ENCODE results near the gene CHMP6. TPM values are rescaled to one million over a fixed set of nuclear protein-coding genes. Genes with fewer than 3 reads are reported as not detected.

Gene CHMP6
- polyA plus RNA-seq, 1 donor from 2014 or later: 35.1 TPM

DNA sequence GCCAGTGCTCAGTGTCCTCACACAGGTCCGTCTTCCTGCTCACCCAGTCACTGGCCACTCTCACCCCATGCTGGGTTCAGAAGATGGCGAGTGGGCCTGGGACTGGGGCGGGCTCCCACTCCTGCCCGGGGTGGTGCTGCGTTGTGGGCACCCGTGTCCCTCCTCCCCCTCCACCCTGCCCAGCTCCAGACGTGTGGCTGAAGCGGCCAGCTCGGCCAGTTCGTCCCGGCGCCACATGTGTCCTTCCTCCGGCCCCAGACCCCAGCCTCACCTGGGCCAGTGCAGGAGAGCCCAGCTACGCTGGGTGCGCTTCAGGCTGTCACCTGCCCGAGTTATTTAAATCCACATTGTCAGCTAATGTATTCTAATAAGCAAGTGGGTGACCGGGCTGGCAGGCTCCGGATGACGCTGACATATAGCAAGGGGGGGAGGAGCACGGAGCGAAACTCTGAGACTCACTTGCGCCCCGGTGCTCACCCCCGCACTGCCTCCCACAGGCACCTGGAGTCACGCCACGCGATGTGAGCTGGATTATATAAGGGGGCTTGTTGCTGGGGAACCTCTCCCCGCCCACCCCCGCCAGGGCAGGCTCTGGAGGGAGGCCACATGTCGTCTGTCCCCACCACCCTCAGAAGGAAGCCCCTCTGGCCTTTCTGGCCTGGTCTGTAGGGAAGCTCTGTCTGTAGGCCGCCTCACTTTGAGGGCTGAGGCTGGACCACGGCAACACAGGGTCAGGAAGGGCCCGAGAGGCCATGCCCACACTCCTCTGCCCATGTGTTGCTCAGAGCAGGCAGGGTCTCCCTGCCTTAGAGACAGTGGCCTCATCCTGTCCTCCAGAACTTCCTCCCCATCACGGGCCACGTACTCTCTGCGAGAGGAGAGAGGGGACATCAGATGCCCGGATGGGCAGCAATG, 36.2 kb downstream of the CHMP6 start:
- H3K9ac ChIP-seq (ENCODE audit: low read length): no peak overlapping the region
- H3K27ac ChIP-seq (ENCODE audit: low read length): no peak overlapping the region

DNA sequence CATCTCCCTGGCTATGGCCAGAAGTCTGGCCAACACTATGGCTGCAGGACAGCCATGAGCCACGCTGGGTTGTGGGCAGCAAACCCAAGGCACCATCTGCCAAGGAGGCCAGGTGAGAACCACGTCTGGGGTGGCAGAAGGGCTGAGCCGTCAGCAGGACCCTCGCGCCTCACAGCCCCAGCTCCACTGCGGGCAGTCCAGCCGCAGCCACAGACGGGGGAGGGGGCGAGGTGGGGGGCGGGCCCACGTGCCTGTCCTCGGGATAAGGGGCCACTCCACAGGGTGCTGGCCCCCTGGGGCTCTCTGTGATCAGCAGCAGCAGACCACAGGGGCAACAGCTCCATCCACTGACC, 36.8 kb downstream of the CHMP6 start:
- H3K79me2 ChIP-seq (replicated peaks; ENCODE audit: insufficient read depth, low read length): peaks cover 6% of the 10 kb centered on the region
- H3K4me3 ChIP-seq (ENCODE audit: low read length): no peak overlapping the region
- TF ChIP-seq SMC3 (conservative IDR thresholded peaks at IDR 0.05; ENCODE audit: poor library complexity): no peak
- TF ChIP-seq, protein P1, sequence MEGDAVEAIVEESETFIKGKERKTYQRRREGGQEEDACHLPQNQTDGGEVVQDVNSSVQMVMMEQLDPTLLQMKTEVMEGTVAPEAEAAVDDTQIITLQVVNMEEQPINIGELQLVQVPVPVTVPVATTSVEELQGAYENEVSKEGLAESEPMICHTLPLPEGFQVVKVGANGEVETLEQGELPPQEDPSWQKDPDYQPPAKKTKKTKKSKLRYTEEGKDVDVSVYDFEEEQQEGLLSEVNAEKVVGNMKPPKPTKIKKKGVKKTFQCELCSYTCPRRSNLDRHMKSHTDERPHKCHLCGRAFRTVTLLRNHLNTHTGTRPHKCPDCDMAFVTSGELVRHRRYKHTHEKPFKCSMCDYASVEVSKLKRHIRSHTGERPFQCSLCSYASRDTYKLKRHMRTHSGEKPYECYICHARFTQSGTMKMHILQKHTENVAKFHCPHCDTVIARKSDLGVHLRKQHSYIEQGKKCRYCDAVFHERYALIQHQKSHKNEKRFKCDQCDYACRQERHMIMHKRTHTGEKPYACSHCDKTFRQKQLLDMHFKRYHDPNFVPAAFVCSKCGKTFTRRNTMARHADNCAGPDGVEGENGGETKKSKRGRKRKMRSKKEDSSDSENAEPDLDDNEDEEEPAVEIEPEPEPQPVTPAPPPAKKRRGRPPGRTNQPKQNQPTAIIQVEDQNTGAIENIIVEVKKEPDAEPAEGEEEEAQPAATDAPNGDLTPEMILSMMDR (IDR thresholded peaks at IDR 0.05; ENCODE audit: poor library complexity, severe bottlenecking): no peak
- no peak for TF ChIP-seq MXI1 (conservative IDR thresholded peaks at IDR 0.05; ENCODE audit: poor library complexity, severe bottlenecking)
- TF ChIP-seq, protein P2, sequence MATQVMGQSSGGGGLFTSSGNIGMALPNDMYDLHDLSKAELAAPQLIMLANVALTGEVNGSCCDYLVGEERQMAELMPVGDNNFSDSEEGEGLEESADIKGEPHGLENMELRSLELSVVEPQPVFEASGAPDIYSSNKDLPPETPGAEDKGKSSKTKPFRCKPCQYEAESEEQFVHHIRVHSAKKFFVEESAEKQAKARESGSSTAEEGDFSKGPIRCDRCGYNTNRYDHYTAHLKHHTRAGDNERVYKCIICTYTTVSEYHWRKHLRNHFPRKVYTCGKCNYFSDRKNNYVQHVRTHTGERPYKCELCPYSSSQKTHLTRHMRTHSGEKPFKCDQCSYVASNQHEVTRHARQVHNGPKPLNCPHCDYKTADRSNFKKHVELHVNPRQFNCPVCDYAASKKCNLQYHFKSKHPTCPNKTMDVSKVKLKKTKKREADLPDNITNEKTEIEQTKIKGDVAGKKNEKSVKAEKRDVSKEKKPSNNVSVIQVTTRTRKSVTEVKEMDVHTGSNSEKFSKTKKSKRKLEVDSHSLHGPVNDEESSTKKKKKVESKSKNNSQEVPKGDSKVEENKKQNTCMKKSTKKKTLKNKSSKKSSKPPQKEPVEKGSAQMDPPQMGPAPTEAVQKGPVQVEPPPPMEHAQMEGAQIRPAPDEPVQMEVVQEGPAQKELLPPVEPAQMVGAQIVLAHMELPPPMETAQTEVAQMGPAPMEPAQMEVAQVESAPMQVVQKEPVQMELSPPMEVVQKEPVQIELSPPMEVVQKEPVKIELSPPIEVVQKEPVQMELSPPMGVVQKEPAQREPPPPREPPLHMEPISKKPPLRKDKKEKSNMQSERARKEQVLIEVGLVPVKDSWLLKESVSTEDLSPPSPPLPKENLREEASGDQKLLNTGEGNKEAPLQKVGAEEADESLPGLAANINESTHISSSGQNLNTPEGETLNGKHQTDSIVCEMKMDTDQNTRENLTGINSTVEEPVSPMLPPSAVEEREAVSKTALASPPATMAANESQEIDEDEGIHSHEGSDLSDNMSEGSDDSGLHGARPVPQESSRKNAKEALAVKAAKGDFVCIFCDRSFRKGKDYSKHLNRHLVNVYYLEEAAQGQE (IDR thresholded peaks at IDR 0.05; ENCODE audit: borderline replicate concordance): no peak
- H3K36me3 ChIP-seq (ENCODE audit: insufficient read depth, low read length): no peaks in the 10 kb centered on the region
- H3K9ac ChIP-seq (ENCODE audit: low read length): no peak overlapping the region
- no peak overlapping the region for H3K27ac ChIP-seq (ENCODE audit: low read length)
- no peaks in the 10 kb centered on the region for H3K27me3 ChIP-seq (ENCODE audit: insufficient read depth, low read depth, low read length)
- H2AFZ ChIP-seq (ENCODE audit: low read depth, low read length): no peak overlapping the region
- no peaks in the 10 kb centered on the region for H3K9me3 ChIP-seq (ENCODE audit: low read length)
- H3F3A ChIP-seq (ENCODE audit: insufficient read depth, low read length, poor library complexity, severe bottlenecking): no peaks in the 10 kb centered on the region
- no peaks in the 10 kb centered on the region for H3K9me2 ChIP-seq (ENCODE audit: insufficient read depth, low read length)
- no peak overlapping the region for H3K4me2 ChIP-seq (ENCODE audit: low read length)
- no peaks in the 10 kb centered on the region for H4K20me1 ChIP-seq (ENCODE audit: insufficient read depth)

More for the DNA sequence above, 36.2 kb downstream of the CHMP6 start:
- Histone ChIP-seq H3F3A (ENCODE audit: insufficient read depth, low read length, poor library complexity, severe bottlenecking) (no peaks in the 10 kb centered on the region), H2AFZ (ENCODE audit: low read depth, low read length) (no peak overlapping the region), H3K36me3 (ENCODE audit: insufficient read depth, low read length) (no peaks in the 10 kb centered on the region), H3K27me3 (ENCODE audit: insufficient read depth, low read depth, low read length) (no peaks in the 10 kb centered on the region), H3K9me2 (ENCODE audit: insufficient read depth, low read length) (no peaks in the 10 kb centered on the region), H3K4me2 (ENCODE audit: low read length) (no peak overlapping the region), H3K9me3 (ENCODE audit: low read length) (no peaks in the 10 kb centered on the region), H4K20me1 (ENCODE audit: insufficient read depth) (no peaks in the 10 kb centered on the region), H3K4me3 (ENCODE audit: low read length) (peak overlapping the region; percentile 25), H3K79me2 (replicated peaks; ENCODE audit: insufficient read depth, low read length) (no peaks in the 10 kb centered on the region)
- TF ChIP-seq, protein P2 (IDR thresholded peaks at IDR 0.05; ENCODE audit: borderline replicate concordance): no peak
- no peak for TF ChIP-seq EZH2 (IDR thresholded peaks at IDR 0.05; ENCODE audit: borderline replicate concordance, insufficient read depth, low read length, poor library complexity, severe bottlenecking)
- TF ChIP-seq POLR2AphosphoS5 (IDR thresholded peaks at IDR 0.05): no peak
- TF ChIP-seq RAD21 (conservative IDR thresholded peaks at IDR 0.05): no peak
- TF ChIP-seq TAF1 (IDR thresholded peaks at IDR 0.05; ENCODE audit: low read depth): no peak
- TF ChIP-seq SMC3 (conservative IDR thresholded peaks at IDR 0.05; ENCODE audit: poor library complexity): no peak

Data from neural cell (in vitro differentiated cells).